Transverse colon (tissue), 4 donors: Measurements from ENCODE around the gene BLM. TPM values are rescaled to one million over a fixed set of nuclear protein-coding genes. Genes with fewer than 3 reads are reported as not detected.
"Not testable (repeated sequence)": the region's sequence is repeated elsewhere in the genome, so short reads cannot be mapped to it uniquely, and the experiment has no call there.

Experiments
- DNase-seq: peaks from one replicate; pipeline ENCODE4 v3.0.0-alpha.2; 2019
- H3K27ac ChIP-seq, 4 donors: fragments of 200-600 bp; sonication (generic); 2 replicates each; pipeline ENCODE4 v1.5.1; 2016 to 2018; ENCODE audit warnings: inconsistent platforms in 4 of 4
- H3K27me3 ChIP-seq: fragments of 200-600 bp; sonication (generic); 2 replicates; pipeline ENCODE4 v1.5.1; 2017; ENCODE audit warnings: inconsistent platforms
- H3K36me3 ChIP-seq, 4 donors: fragments of 200-600 bp; sonication (generic); 2 replicates each; pipeline ENCODE4 v1.5.1; 2017 to 2019; ENCODE audit warnings: inconsistent platforms in 4 of 4
- H3K4me1 ChIP-seq, 4 donors: fragments of 200-600 bp; sonication (generic); 2 replicates each; pipeline ENCODE4 v1.5.1; 2017 to 2020; ENCODE audit warnings: inconsistent platforms in 4 of 4
- H3K4me3 ChIP-seq, 4 donors: fragments of 200-600 bp; sonication (generic); 1 replicate in 1 of 4; 2 replicates in 3 of 4; pipeline versions ENCODE4 v1.5.1 to v1.6.1; 2017 to 2019; ENCODE audit warnings: inconsistent platforms in 4 of 4
- H3K9me3 ChIP-seq, 2 donors: fragments of 200-600 bp; sonication (generic); 2 replicates each; pipeline ENCODE4 v1.5.1; 2017 to 2019; ENCODE audit warnings: inconsistent platforms in 2 of 2
- CTCF ChIP-seq, 5 experiments: fragments of 200-600 bp in 3 of 5; fragments of 450-650 bp in 2 of 5; sonication (generic) in 3 of 5; IDR thresholded peaks; 1 replicate in 2 of 5; 2 replicates in 3 of 5; pipeline ENCODE4 v1.5.1; 2016 to 2017; ENCODE audit warnings: antibody characterized with exemption in 5 of 5, inconsistent platforms in 3 of 5, mild to moderate bottlenecking in 2 of 5, moderate library complexity in 1 of 5
- EP300 ChIP-seq: sonication (generic); formaldehyde crosslinking; IDR thresholded peaks from one replicate; pipeline ENCODE4 v1.6.1; 2017; ENCODE audit warnings: antibody characterized with exemption, low read depth
- POLR2A ChIP-seq: fragments of 450-650 bp; IDR thresholded peaks from one replicate; pipeline ENCODE4 v1.6.1; 2016; ENCODE audit warnings: antibody characterized with exemption, mild to moderate bottlenecking, moderate library complexity
- POLR2AphosphoS5 ChIP-seq, 3 donors: sonication (generic); formaldehyde crosslinking; IDR thresholded peaks; one replicate each; pipeline ENCODE4 v1.6.1; 2016; ENCODE audit warnings: antibody characterized with exemption in 3 of 3
- WGBS, 2 donors: methylation state at CpG; one replicate each; pipeline ENCODE4 v1.1.5; 2018; ENCODE audit warnings: low coverage in 1 of 2; 5-methylcytosine and 5-hydroxymethylcytosine counted together
- in situ Hi-C, 4 donors: fragments of 200-750 bp; cut with MboI; loops; one replicate each; pipeline versions ENCODE4 v1.15.0 to v1.15.1; 2017; ENCODE audit warnings: low sequenced_read_pairs in 3 of 4, low pct_ligation_motif_present in 1 of 4, low pct_unique_long_range_greater_than_20kb in 1 of 4
- intact Hi-C: fragments of 100-400 bp; cut with DNase I; formaldehyde crosslinking; loops from one replicate; pipeline ENCODE4 v1.15.1; 2023; ENCODE audit warnings: low total_unique reads
- total RNA-seq, 4 donors: library from RNA; depleted of rRNA; stranded (reverse); fragments of >200 nt; gene quantifications; one replicate each; pipeline ENCODE4 v1.1.0, GENCODE V29; 2016

Gene BLM
- total RNA-seq, 4 donors from 2014 or later, result 1.5 to 6.4 (median 2.0) TPM

DNA sequence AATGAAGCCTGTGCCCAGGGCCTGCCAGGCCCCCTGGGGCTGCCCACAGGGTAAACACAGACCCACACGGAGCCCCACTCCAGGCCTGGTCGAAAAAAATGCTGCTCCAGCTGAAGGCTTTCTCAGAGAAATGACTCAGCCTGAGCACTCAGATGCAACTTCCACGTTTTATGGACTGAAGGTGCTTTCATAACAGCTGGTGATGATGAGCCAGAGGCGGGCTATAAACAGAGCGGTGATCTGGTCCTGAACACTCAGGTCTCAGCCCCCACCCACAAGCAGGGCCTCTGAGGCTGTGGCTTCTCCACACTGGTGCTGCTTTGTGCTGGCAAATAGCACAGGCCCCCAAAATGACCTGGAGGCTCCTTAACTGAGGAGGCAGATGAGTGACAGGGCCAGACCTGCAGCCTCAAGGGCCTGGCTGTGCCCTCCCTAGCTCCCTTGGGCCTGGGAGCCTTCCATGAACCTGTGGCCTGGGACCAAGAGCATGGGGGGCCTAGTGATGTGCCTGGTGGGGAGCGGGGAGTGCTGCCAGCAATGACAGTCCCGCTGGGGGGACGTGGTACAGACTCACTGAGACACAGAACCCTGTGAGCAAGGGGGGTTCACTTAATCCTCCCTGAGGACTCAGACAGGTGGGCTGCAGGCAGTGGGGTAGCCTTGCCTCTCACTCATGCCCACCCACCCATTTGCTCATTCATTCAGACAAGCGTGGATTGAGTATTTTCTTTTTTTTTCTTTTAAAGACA is 128.2 kb downstream of the BLM start:
- Histone ChIP-seq H3K27me3 (no peaks in the 10 kb centered on the region), H3K36me3 (no peaks in the 10 kb centered on the region), H3K9me3 (no peaks in the 10 kb centered on the region), H3K4me1 (no peaks in the 10 kb centered on the region), H3K4me3 (no peak overlapping the region), H3K27ac (peak overlapping the region in 2 of 4 donors; percentile 29 to 47)
- in situ Hi-C loops, result no loop called here
- peak; percentile 29 for DNase-seq
- TF ChIP-seq EP300, result no peak
- TF ChIP-seq POLR2AphosphoS5 (IDR thresholded peaks at IDR 0.05), result no peak
- TF ChIP-seq POLR2A, result no peak
- no peak for TF ChIP-seq CTCF (IDR thresholded peaks at IDR 0.05)
- intact Hi-C loops, result no loop called here
- WGBS, 2 donors, result 78 to 80% methylated on average over 3 to 9 of the region's 9 CpGs

DNA sequence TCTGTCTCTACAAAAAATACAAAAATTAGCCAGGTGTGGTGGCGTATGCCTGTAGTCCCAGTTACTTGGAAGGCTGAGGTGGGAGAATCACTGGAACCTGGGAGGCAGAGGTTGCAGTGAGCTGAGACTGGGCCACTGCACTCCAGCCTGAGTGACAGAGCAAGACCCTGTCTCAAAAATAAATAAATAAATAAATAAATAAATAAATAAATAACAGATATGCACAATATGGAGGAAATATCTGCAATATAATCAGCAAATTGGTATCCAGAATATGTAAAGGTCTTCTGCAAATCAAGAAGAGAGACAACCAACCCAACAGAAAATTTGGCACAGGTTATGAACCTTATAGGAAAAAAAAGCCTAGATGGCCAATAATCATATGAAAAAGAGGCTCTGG is 132.3 kb downstream of the BLM start:
- H3K4me1 ChIP-seq, H3K36me3 ChIP-seq, H3K27ac ChIP-seq, DNase-seq, intact Hi-C loops, H3K4me3 ChIP-seq, in situ Hi-C loops, H3K27me3 ChIP-seq, H3K9me3 ChIP-seq: not testable (repeated sequence)
- 100% methylated on average over 1 of the region's 1 CpG for WGBS, 2 donors

DNA sequence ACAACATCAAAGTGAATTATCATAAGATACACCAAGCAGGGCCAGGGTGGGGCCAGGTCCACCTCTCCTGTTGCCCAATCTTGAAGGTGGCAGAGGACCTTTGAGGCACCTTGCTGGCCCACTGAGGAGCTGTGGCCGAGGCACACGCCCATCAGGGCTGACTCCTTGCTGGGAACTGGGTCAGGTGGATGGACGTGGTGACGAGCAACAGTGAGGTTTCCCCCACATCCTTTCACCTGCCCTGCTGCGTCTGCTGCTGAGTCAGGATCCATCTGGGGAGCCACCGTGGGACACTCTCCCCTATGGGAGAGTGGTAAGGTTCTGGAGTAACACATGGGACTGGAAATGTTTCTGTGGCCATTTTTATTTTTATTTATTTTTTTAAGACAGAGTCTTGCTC is 134.0 kb downstream of the BLM start:
- in situ Hi-C loops (no loop called here), intact Hi-C loops (no loop called here)
- TF ChIP-seq POLR2A (no peak), CTCF (IDR thresholded peaks at IDR 0.05) (no peak), EP300 (no peak), POLR2AphosphoS5 (IDR thresholded peaks at IDR 0.05) (no peak)
- Histone ChIP-seq H3K9me3 (no peaks in the 10 kb centered on the region), H3K4me3 (no peak overlapping the region), H3K27ac (no peak overlapping the region), H3K4me1 (no peaks in the 10 kb centered on the region), H3K36me3 (no peaks in the 10 kb centered on the region), H3K27me3 (no peaks in the 10 kb centered on the region)
- WGBS, 2 donors, result 68 to 90% methylated on average over 2 to 6 of the region's 6 CpGs
- no peak for DNase-seq

DNA sequence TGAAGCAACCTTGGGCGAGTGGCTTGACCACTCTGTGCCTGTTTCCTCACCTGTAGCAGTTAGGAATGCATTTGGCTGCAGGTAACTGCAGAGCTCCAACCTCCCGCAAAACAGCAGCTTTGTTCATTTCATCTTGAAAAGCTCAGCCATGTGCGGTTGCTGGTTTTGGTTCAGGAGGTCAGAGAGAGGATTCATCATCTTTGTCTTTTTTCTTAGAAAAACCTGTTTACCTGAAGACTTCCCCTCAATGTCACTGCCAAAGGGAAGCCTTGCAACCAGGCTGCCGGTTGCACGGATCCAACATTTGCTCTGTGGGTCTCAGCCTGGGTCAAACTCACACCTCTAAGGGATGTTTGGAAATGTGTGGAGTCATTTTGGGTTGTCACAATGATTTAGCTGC is 134.8 kb downstream of the BLM start:
- 54 to 85% methylated on average over 3 to 5 of the region's 5 CpGs for WGBS, 2 donors
- in situ Hi-C loops, result no loop called here

DNA sequence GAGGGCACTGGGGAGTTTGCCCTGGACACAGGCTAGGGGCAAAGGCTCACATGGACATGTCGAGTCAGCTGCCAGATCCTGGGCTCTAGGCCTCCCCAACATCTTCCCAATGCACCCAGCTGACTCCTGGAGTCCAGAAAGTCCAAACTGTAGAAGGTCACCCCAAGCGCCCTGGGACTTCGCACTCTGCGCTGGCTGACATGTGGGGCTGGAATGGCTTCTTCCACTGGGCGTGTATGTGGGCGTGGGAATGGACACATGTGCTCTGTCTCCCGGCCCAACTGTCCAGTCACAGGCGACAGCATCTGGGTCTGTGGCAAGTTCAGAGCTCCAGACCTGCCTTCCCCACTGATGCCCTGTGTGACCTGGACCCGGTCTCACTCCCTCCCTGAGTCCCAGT is 138.0 kb downstream of the BLM start:
- TF ChIP-seq EP300, result no peak
- TF ChIP-seq POLR2AphosphoS5 (IDR thresholded peaks at IDR 0.05), result no peak
- TF ChIP-seq POLR2A, result no peak
- TF ChIP-seq CTCF (IDR thresholded peaks at IDR 0.05), result no peak
- 86% methylated on average over 7 of the region's 9 CpGs; no CpG with 5 or more reads in 1 of the 2 donors for WGBS, 2 donors
- Histone ChIP-seq H3K27ac (no peak overlapping the region), H3K27me3 (no peaks in the 10 kb centered on the region), H3K4me1 (peaks cover 0 to 14% (median 11%) of the 10 kb centered on the region in 4 donors), H3K9me3 (no peaks in the 10 kb centered on the region), H3K36me3 (no peaks in the 10 kb centered on the region), H3K4me3 (no peak overlapping the region)
- in situ Hi-C loops (no loop called here), intact Hi-C loops (no loop called here)
- DNase-seq, result no peak

More for the DNA sequence above, 134.8 kb downstream of the BLM start:
- Histone ChIP-seq H3K36me3 (no peaks in the 10 kb centered on the region), H3K4me3 (no peak overlapping the region), H3K27ac (no peak overlapping the region), H3K4me1 (peaks cover 0 to 4% (median 2%) of the 10 kb centered on the region in 4 donors), H3K9me3 (no peaks in the 10 kb centered on the region), H3K27me3 (no peaks in the 10 kb centered on the region)
- no peak for DNase-seq
- intact Hi-C loops, result no loop called here
- TF ChIP-seq POLR2A, result no peak
- TF ChIP-seq EP300, result no peak
- TF ChIP-seq POLR2AphosphoS5 (IDR thresholded peaks at IDR 0.05), result no peak
